ENCODE results near the gene SMIM22.
"Not testable (repeated sequence)": the region's sequence is repeated elsewhere in the genome, so short reads cannot be mapped to it uniquely, and the experiment has no call there.

Gene SMIM22

GRCh38 chr16:4783251-4783950 lies 11.8 kb upstream of the SMIM22 start:
- Histone ChIP-seq H3K27ac (no peak overlapping the region), H3K9me3 (ENCODE audit: severe bottlenecking) (no peaks in the 10 kb centered on the region), H3K4me3 (ENCODE audit: low read depth, low read length) (no peak overlapping the region), H3K27me3 (ENCODE audit: insufficient read depth, low read depth, severe bottlenecking) (no peaks in the 10 kb centered on the region), H3K36me3 (no peaks in the 10 kb centered on the region)
- TF ChIP-seq CTCF (IDR thresholded peaks at IDR 0.05; ENCODE audit: low read depth, low read length) = no peak
- no peak for DNase-seq

- no peaks in the 10 kb centered on the region for H3K27me3 ChIP-seq (ENCODE audit: insufficient read depth, low read depth, severe bottlenecking)
- H3K27ac ChIP-seq = no peak overlapping the region
- H3K36me3 ChIP-seq = no peaks in the 10 kb centered on the region
- TF ChIP-seq CTCF (IDR thresholded peaks at IDR 0.05; ENCODE audit: low read depth, low read length) = no peak
- DNase-seq = no peak
- H3K4me3 ChIP-seq (ENCODE audit: low read depth, low read length) = no peak overlapping the region
- no peaks in the 10 kb centered on the region for H3K9me3 ChIP-seq (ENCODE audit: severe bottlenecking)
Observed at GRCh38 chr16:4783951-4784336, 11.2 kb upstream of the SMIM22 start.

GRCh38 chr16:4784444-4784987 lies 10.7 kb upstream of the SMIM22 start:
- not testable (repeated sequence) for DNase-seq; H3K4me3 ChIP-seq (ENCODE audit: low read depth, low read length); H3K27me3 ChIP-seq (ENCODE audit: insufficient read depth, low read depth, severe bottlenecking)

GRCh38 chr16:4785758-4786433 lies 9.3 kb upstream of the SMIM22 start:
- DNase-seq = no peak
- no peaks in the 10 kb centered on the region for H3K9me3 ChIP-seq (ENCODE audit: severe bottlenecking)
- no peaks in the 10 kb centered on the region for H3K36me3 ChIP-seq
- no peak for TF ChIP-seq CTCF (IDR thresholded peaks at IDR 0.05; ENCODE audit: low read depth, low read length)
- no peak overlapping the region for H3K27ac ChIP-seq
- no peak overlapping the region for H3K4me3 ChIP-seq (ENCODE audit: low read depth, low read length)
- no peaks in the 10 kb centered on the region for H3K27me3 ChIP-seq (ENCODE audit: insufficient read depth, low read depth, severe bottlenecking)

More at GRCh38 chr16:4784444-4784987, 10.7 kb upstream of the SMIM22 start:
- H3K36me3 ChIP-seq; H3K9me3 ChIP-seq (ENCODE audit: severe bottlenecking): not testable (repeated sequence)
- H3K27ac ChIP-seq = peak overlapping the region; percentile 4; the same call in 1 of the 2 replicates

- Histone ChIP-seq H3K27ac (peak overlapping the region; percentile 90), H3K9me3 (ENCODE audit: severe bottlenecking) (no peaks in the 10 kb centered on the region), H3K4me3 (ENCODE audit: low read depth, low read length) (no peak overlapping the region), H3K36me3 (no peaks in the 10 kb centered on the region), H3K27me3 (ENCODE audit: insufficient read depth, low read depth, severe bottlenecking) (no peaks in the 10 kb centered on the region)
- TF ChIP-seq CTCF (IDR thresholded peaks at IDR 0.05; ENCODE audit: low read depth, low read length) = no peak
- DNase-seq = no peak
Observed at GRCh38 chr16:4787068-4787467, 8.1 kb upstream of the SMIM22 start.

GRCh38 chr16:4787627-4788482 lies 7.3 kb upstream of the SMIM22 start, which contains the start of gene SEPTIN12:
Gene SEPTIN12 (minus strand): TSS chr16:4788345. CDS start chr16:4787645, 700 bp downstream.
- peak; percentile 99 for DNase-seq
- Histone ChIP-seq H3K36me3 (no peaks in the 10 kb centered on the region), H3K9me3 (ENCODE audit: severe bottlenecking) (no peaks in the 10 kb centered on the region), H3K4me3 (ENCODE audit: low read depth, low read length) (no peak within 1 kb of the TSS; the same call in 1 of the 2 replicates), H3K27me3 (ENCODE audit: insufficient read depth, low read depth, severe bottlenecking) (no peaks in the 10 kb centered on the region), H3K27ac (peak within 1 kb of the TSS; percentile 90)
- TF ChIP-seq CTCF (IDR thresholded peaks at IDR 0.05; ENCODE audit: low read depth, low read length) = peak; percentile 83
